Erythroblast (primary cell): ENCODE data around the gene TFDP2.
"Not testable (repeated sequence)": the region's sequence is repeated elsewhere in the genome, so short reads cannot be mapped to it uniquely, and the experiment has no call there.

Source experiments
- DNase-seq, 2 experiments: peaks; one replicate each; lab custom pipeline; 2025; lab: John Stamatoyannopoulos, UW
- GATA1 ChIP-seq: IDR thresholded peaks from 2 replicates; pipeline ENCODE4 v1.6.1; 2011; ENCODE audit warnings: low read depth, mild to moderate bottlenecking, control low read depth, low read length, moderate library complexity
- POLR2A ChIP-seq: IDR thresholded peaks from 2 replicates; pipeline ENCODE4 v1.6.1; 2011; ENCODE audit warnings: mild to moderate bottlenecking, low read length

The TFDP2 gene

DNA sequence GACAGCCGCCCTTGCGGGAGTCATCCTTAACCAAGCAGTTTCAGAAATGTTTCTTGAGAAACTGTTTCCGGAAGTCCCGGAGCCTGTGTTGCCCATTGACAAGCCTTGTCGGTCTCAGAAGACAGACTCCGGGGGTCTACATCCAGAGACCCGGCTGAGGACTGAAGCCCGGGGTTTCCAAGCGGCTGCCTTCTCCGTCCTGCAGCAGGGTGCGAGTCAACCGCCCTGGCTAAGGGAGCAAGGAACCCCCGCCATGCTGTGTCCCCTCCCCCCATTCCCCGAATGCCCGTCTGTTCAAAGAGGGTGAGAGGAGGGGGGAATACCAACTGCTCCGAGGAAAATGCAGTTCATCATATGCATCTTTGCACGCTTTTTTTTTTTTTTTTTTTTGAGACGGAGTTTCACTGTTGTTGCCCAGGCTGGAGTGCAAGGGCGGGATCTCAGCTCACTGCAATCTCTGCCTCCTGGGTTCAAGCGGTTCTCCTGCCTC, 211.3 kb downstream of the TFDP2 start:
- no peak for TF ChIP-seq GATA1
- TF ChIP-seq POLR2A = no peak
- no peak for DNase-seq

DNA sequence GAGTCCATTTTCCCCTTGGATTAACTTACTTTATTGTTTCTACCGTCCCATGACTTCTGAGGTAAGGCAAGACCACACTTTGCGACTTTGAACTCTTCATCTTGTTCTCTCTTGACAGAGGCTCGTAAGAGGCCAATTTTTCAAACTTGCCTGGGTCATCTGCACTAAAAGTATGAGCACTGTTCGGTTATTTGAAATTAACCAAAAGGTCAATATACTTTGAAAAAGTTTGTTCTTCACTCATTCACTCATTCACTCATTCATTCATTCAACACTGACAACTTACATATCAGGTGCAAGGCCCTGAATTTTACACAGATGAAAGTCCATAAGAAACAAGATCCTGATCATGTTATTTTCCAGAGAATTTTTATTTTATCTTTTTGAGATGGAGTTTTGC, 215.0 kb downstream of the TFDP2 start:
- no peak for DNase-seq
- TF ChIP-seq GATA1 (no peak), POLR2A (no peak)

DNA sequence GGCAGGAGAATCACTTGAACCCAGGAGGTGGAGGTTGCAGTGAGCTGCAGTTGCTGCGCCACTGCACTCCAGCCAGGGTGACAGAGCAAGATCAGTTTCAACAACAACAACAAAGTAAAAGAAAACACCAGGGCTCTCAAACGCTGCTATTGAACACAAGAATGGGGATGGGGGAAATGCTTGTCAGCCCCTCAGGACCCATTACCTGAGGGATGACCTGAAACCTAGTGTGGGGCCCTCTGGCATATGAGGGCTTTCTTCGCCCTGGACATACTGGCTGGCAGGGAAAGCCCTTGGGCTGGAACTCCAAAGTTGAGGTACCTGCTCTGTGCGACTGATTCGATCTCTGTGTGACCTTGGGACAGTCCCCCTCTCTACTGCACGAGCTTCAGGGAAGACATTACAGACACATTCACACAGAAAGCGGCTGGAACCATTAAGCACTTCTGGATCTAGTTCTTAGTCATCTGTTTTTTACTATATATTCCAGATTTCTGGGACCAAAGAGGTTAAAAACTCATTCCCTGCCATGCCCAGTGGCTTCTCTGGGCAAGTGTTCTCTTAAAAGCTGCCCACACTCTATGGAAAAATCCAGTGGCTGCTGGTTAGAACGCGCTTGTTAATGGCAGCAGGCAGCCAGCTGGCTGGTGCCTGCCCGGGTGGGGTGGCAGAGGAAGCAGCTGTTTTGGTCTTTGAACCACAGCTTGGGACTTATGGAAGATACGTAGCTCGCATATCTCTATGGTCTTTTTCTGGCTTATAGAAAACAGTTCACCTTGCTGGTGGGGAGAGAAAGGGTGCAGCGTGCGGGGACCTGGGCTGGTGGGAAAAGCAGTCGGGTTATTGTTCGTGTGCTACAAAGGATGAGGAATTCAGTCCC, 215.7 kb downstream of the TFDP2 start:
- DNase-seq = no peak
- no peak for TF ChIP-seq POLR2A
- no peak for TF ChIP-seq GATA1

GRCh38 chr3:141930801-141931200, 218.5 kb downstream of the TFDP2 start:
- no peak for TF ChIP-seq GATA1
- no peak for TF ChIP-seq POLR2A
- DNase-seq = no peak

GRCh38 chr3:141929341-141929995, 219.9 kb downstream of the TFDP2 start:
- no peak for TF ChIP-seq GATA1
- TF ChIP-seq POLR2A = no peak
- no peak for DNase-seq

DNA sequence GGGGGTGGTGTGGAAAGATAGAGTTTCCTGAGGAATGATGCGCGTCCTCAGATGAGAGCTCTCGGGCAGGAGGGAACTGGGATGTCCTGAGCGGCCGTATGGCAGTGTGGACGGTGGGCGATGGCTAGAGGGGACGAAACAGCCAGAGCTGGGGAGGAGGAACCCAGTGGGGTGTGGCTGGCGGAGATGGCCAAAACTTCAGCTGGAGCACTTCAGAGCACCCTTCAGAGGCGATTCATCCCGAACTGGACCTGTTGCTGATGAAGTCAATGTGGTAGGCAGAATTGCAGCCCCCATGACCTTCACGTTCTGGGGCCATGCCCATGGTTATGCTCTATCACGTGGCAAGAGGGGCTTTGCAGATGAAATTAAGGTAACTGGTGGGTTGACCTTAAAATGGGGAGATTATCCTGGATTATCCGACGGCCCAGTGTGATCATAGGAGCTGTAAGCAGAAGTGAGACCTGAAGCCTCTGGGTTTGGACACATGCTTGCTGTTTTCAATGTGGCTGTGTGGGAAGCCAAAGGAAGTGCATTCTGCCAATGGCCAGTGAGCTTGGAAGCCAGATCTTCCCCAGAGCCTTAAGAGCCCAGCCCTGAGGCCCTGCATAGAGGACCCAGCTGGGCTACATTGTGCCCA, 220.6 kb downstream of the TFDP2 start:
- DNase-seq = no peak
- TF ChIP-seq GATA1 (no peak), POLR2A (no peak)

GRCh38 chr3:141926929-141927328, 222.4 kb downstream of the TFDP2 start:
- no peak for DNase-seq
- TF ChIP-seq POLR2A (no peak), GATA1 (no peak)

GRCh38 chr3:141925677-141926076, 223.7 kb downstream of the TFDP2 start:
- not testable (repeated sequence) for DNase-seq

GRCh38 chr3:141921316-141921715, 228.0 kb downstream of the TFDP2 start:
- no peak for TF ChIP-seq GATA1
- TF ChIP-seq POLR2A = no peak
- DNase-seq = no peak

DNA sequence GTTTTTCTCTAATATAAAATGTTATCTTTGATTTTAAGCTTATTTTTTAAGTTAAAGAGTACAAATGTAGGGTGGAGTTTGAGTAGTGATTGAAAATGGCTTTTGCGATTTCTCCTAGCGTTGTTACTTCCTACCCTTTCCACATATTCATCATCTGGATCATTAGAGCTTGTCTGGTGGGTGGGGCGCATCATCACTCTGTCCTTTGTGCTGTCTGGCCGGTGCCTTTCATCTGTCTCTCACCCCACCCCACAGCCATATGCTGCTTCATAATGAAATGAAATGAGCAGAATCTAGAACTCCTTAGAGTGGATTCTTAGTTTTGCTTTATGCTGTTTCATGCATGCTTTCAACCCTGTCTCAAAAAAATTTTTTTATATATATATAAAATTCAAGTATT, 228.6 kb downstream of the TFDP2 start:
- TF ChIP-seq POLR2A = no peak
- no peak for TF ChIP-seq GATA1
- DNase-seq = no peak

- no peak for TF ChIP-seq POLR2A
- no peak for TF ChIP-seq GATA1
- no peak for DNase-seq
Observed at GRCh38 chr3:141915766-141916165, 233.6 kb downstream of the TFDP2 start.

DNA sequence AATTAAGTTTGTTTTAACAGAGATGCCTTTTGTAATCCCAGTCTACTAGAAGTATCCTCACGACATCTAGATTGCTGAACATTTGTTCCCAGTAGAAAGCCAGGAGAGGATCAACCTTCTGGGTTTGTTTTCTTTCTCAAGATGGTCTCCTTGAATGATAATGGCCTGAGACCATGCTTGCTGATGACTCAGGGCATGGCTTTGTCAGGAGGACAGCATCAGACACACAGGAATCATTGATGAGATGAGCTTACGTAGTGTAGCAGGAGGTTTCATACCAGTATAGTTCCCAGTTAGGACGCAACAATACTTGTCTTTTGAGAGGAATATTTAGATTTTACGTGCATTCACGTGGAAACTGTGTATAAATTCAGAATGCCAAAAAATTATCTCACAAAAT, 234.3 kb downstream of the TFDP2 start:
- no peak for DNase-seq
- TF ChIP-seq POLR2A = no peak
- no peak for TF ChIP-seq GATA1

GRCh38 chr3:141914311-141914710, 235.0 kb downstream of the TFDP2 start:
- TF ChIP-seq GATA1 = no peak
- TF ChIP-seq POLR2A = no peak
- no peak for DNase-seq
